SU-DHL-6 (cell line): ENCODE measurements around the gene ARHGEF28.

Experiments used
- EZH2phosphoT487 ChIP-seq: fragments of 200-600 bp; sonication (generic), shearing (Covaris generic); conservative IDR thresholded peaks from 2 replicates; pipeline ENCODE4 v1.6.1; 2018; ENCODE audit warnings: mild to moderate bottlenecking, antibody characterized with exemption, low read length, moderate library complexity, mixed read lengths
- TF ChIP-seq, protein P1 (sequence below): fragments of 200-600 bp; sonication (generic); IDR thresholded peaks from one replicate; pipeline ENCODE4 v1.5.1; 2017; ENCODE audit warnings: antibody characterized with exemption, mild to moderate bottlenecking, low read length, moderate library complexity; ENCODE audit not compliant: insufficient read depth, poor library complexity, severe bottlenecking

DNA sequence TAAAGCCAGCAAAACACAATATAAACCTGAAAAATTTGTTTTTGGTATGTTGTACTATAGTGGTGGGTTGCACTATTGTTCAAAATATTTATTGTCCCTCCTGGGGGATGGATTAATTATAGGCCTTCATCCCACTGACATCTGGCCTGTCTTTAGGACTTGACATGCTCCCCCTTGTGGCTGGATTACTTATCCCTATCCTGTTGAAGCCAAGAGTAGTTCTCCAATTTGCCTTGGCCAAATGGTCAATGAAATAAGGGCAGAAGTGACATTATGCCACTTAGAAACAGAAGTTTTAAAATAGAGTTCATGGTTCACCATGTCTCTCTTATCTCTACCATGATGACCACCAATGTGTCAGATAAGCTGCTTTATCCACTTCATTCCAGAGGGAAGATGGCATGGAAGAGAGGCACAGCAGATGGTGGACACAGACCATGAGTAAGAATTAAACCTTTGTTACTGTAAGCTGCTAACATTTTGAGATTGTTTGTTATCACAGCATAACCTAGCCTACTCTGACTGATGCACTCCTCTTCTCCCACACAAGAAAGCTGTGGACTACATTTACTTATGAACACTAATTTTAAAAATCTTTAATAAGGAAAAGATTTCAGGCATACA, 29.2 kb upstream of the ARHGEF28 start:
- TF ChIP-seq, protein P1, sequence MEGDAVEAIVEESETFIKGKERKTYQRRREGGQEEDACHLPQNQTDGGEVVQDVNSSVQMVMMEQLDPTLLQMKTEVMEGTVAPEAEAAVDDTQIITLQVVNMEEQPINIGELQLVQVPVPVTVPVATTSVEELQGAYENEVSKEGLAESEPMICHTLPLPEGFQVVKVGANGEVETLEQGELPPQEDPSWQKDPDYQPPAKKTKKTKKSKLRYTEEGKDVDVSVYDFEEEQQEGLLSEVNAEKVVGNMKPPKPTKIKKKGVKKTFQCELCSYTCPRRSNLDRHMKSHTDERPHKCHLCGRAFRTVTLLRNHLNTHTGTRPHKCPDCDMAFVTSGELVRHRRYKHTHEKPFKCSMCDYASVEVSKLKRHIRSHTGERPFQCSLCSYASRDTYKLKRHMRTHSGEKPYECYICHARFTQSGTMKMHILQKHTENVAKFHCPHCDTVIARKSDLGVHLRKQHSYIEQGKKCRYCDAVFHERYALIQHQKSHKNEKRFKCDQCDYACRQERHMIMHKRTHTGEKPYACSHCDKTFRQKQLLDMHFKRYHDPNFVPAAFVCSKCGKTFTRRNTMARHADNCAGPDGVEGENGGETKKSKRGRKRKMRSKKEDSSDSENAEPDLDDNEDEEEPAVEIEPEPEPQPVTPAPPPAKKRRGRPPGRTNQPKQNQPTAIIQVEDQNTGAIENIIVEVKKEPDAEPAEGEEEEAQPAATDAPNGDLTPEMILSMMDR = peak; percentile 49
- TF ChIP-seq EZH2phosphoT487 = no peak
